Kidney (tissue), 14 donors: ENCODE results near the gene PNCK. TPM values are rescaled to one million over a fixed set of nuclear protein-coding genes. Genes with fewer than 3 reads are reported as not detected.

Experiments
- DNase-seq, 5 donors: peaks; one replicate each; pipeline ENCODE4 v3.0.0-alpha.2; 2013 to 2020
- FAIRE-seq: peaks from 2 replicates; lab custom pipeline; 2012; peaks lifted over from hg19 to GRCh38; lab: Jason Lieb, UNC
- H3K27ac ChIP-seq, 2 donors: one replicate each; pipeline ENCODE4 v1.7.0; 2013; ENCODE audit warnings: low read depth in 2 of 2, low read length in 2 of 2, inconsistent platforms in 1 of 2
- H3K27me3 ChIP-seq: one replicate; pipeline ENCODE4 v1.7.1; 2013; ENCODE audit warnings: low read length, inconsistent platforms; ENCODE audit not compliant: control insufficient read depth, insufficient read depth
- H3K36me3 ChIP-seq, 3 donors: one replicate each; pipeline versions ENCODE4 v1.7.0 to v1.7.1; 2013; ENCODE audit warnings: low read length in 3 of 3, control low read depth in 1 of 3, inconsistent platforms in 1 of 3; ENCODE audit not compliant: insufficient read depth in 3 of 3, control insufficient read depth in 2 of 3
- H3K4me1 ChIP-seq, 3 donors: one replicate each; pipeline versions ENCODE4 v1.7.0 to v1.7.1; 2013; ENCODE audit warnings: low read length in 3 of 3, inconsistent platforms in 1 of 3, low read depth in 1 of 3; ENCODE audit not compliant: control insufficient read depth in 2 of 3, insufficient read depth in 2 of 3
- H3K4me3 ChIP-seq, 3 donors: one replicate each; pipeline versions ENCODE4 v1.7.0 to v1.8.1; 2013; ENCODE audit warnings: low read length in 3 of 3, control low read depth in 1 of 3, inconsistent platforms in 1 of 3
- H3K9ac ChIP-seq, 3 donors: one replicate each; pipeline versions ENCODE4 v1.7.0 to v1.7.1; 2013; ENCODE audit warnings: low read length in 3 of 3, control low read depth in 1 of 3, inconsistent platforms in 1 of 3
- H3K9me3 ChIP-seq, 3 donors: one replicate each; pipeline versions ENCODE4 v1.7.0 to v1.7.1; 2013; ENCODE audit warnings: low read length in 3 of 3, control low read depth in 1 of 3, inconsistent platforms in 1 of 3; ENCODE audit not compliant: control insufficient read depth in 2 of 3, insufficient read depth in 1 of 3
- intact Hi-C: fragments of 100-400 bp; cut with DNase I; formaldehyde crosslinking; loops from one replicate; pipeline ENCODE4 v1.11.1; 2022
- polyA plus RNA-seq: library from polyadenylated mRNA; stranded (reverse); fragments of 350-450 nt; fragmentation: Illumina TruSeq; extraction: RNeasy Lipid Tissue Mini Kit (QIAGEN cat#74804); gene quantifications from one replicate; pipeline ENCODE4 v1.2.3, GENCODE V29; 2014; ENCODE audit warnings: low read depth, low replicate concordance; ENCODE audit not compliant: insufficient read depth
- total RNA-seq: library from RNA; stranded (reverse); fragmentation: NEBNext Ultra II Directional; extraction: Animal tissue kit (Norgen Biotek cat#: 25700); gene quantifications from one replicate; pipeline ENCODE4 v1.2.1, GENCODE V29; 2021
- TF ChIP-seq, protein P1 (sequence below): IDR thresholded peaks from 3 replicates; pipeline ENCODE4 v1.5.1; 2012; ENCODE audit warnings: mild to moderate bottlenecking, moderate library complexity, borderline replicate concordance; ENCODE audit not compliant: insufficient read depth; ENCODE audit errors: extremely low read depth
- donor health status: control.
- donor health status: control.
- donor health status: control.
- donor health status: control.
- donor health status: control.
- donor health status: DM: yes; HTN: yes; CAD: no.
- donor health status: Normal renal cell carcinoma (clear cell type).

The PNCK gene
- total and polyA plus RNA-seq, 2 donors from 2014 or later: 1.5 to 5.5 TPM

GRCh38 chrX:153628129-153628528 lies 45.5 kb downstream of the PNCK start:
- no peaks in the 10 kb centered on the region for H3K9me3 ChIP-seq
- peak in 1 of 5 donors; percentile 39 for DNase-seq
- H3K9ac ChIP-seq: no peak overlapping the region
- intact Hi-C loops: no loop called here
- no peak for FAIRE-seq
- TF ChIP-seq, protein P1, sequence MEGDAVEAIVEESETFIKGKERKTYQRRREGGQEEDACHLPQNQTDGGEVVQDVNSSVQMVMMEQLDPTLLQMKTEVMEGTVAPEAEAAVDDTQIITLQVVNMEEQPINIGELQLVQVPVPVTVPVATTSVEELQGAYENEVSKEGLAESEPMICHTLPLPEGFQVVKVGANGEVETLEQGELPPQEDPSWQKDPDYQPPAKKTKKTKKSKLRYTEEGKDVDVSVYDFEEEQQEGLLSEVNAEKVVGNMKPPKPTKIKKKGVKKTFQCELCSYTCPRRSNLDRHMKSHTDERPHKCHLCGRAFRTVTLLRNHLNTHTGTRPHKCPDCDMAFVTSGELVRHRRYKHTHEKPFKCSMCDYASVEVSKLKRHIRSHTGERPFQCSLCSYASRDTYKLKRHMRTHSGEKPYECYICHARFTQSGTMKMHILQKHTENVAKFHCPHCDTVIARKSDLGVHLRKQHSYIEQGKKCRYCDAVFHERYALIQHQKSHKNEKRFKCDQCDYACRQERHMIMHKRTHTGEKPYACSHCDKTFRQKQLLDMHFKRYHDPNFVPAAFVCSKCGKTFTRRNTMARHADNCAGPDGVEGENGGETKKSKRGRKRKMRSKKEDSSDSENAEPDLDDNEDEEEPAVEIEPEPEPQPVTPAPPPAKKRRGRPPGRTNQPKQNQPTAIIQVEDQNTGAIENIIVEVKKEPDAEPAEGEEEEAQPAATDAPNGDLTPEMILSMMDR: no peak
- no peaks in the 10 kb centered on the region for H3K36me3 ChIP-seq
- peak overlapping the region; percentile 37 to 43 for H3K27ac ChIP-seq
- H3K4me1 ChIP-seq: peaks cover 0 to 4% (median 0%) of the 10 kb centered on the region in 3 donors
- H3K4me3 ChIP-seq: no peak overlapping the region
- H3K27me3 ChIP-seq: no peaks in the 10 kb centered on the region

- H3K4me3 ChIP-seq: no peak overlapping the region
- H3K4me1 ChIP-seq: peaks cover 0 to 4% (median 0%) of the 10 kb centered on the region in 3 donors
- no peaks in the 10 kb centered on the region for H3K36me3 ChIP-seq
- DNase-seq (peak in 3 of 5 donors; percentile 23 to 63 (median 37)), FAIRE-seq (no peak)
- TF ChIP-seq, protein P1: no peak
- intact Hi-C loops: no loop called here
- H3K9ac ChIP-seq: no peak overlapping the region
- H3K27ac ChIP-seq: peak overlapping the region; percentile 37 to 43
- H3K9me3 ChIP-seq: no peaks in the 10 kb centered on the region
- H3K27me3 ChIP-seq: no peaks in the 10 kb centered on the region
Observed at GRCh38 chrX:153627675-153628111, 45.9 kb downstream of the PNCK start.

- Histone ChIP-seq H3K27ac (peak overlapping the region; percentile 37 to 43), H3K4me3 (no peak overlapping the region), H3K9me3 (no peaks in the 10 kb centered on the region), H3K9ac (no peak overlapping the region), H3K27me3 (no peaks in the 10 kb centered on the region), H3K36me3 (no peaks in the 10 kb centered on the region), H3K4me1 (peaks cover 0 to 4% (median 0%) of the 10 kb centered on the region in 3 donors)
- TF ChIP-seq, protein P1: no peak
- FAIRE-seq: no peak
- intact Hi-C loops: no loop called here
- peak in 3 of 5 donors; percentile 36 to 63 (median 56) for DNase-seq
Observed at GRCh38 chrX:153626863-153627674, 46.5 kb downstream of the PNCK start.
